HCT116 (cell line): ENCODE measurements around the gene OPCML. TPM values are rescaled to one million over a fixed set of nuclear protein-coding genes. Genes with fewer than 3 reads are reported as not detected.

Experiments used
- ATAC-seq: fragments of 200-7000 bp; cut with Tn5 transposase; 2 replicates; pipeline ENCODE4 v1.9.1; 2020; ENCODE audit warnings: mild to moderate bottlenecking, moderate library complexity
- BruUV-seq: library from RNA; stranded (reverse); fragments of 400-500 nt; replicated peaks from 2 replicates; lab custom pipeline; 2021; lab: Mats Ljungman, UMichigan
- CTCF ChIA-PET: fragments of 300-600 bp; sonication (Branson Sonifier 250); formaldehyde crosslinking; loops from one replicate; lab custom pipeline; 2021; ENCODE audit warnings: antibody characterized with exemption; lab: Charles Lee
- POLR2A ChIA-PET: fragments of 300-600, 350-600 bp; sonication (Branson Sonifier 250); formaldehyde crosslinking; loops from one replicate; lab custom pipeline; 2021; ENCODE audit warnings: antibody characterized with exemption; lab: Charles Lee
- RAD21 ChIA-PET, 2 experiments: fragments of 300-600 bp; sonication (Branson Sonifier 250); formaldehyde crosslinking; loops; one replicate each; lab custom pipeline; 2023; ENCODE audit warnings: low total read pairs in 2 of 2; ENCODE audit not compliant: uncharacterized antibody in 2 of 2, unreplicated experiment in 2 of 2, low non-redundant PET in 1 of 2; lab: Charles Lee
- DNase-seq: peaks from one replicate; pipeline ENCODE4 v3.0.0-alpha.2; 2010; ENCODE audit warnings: low read depth, low spot score
- H2AFZ ChIP-seq: fragments of 200-600 bp; shearing (Covaris generic), sonication (generic); 2 replicates; pipeline ENCODE4 v1.6.1; 2017; ENCODE audit warnings: low read depth, mixed run types, mixed read lengths, antibody characterized with exemption, low read length; ENCODE audit not compliant: poor library complexity, severe bottlenecking
- H3K27ac ChIP-seq: 2 replicates; pipeline ENCODE4 v1.5.1; 2012; ENCODE audit warnings: low read depth, low read length
- H3K27me3 ChIP-seq: fragments of 200-600 bp; sonication (generic); 2 replicates; pipeline ENCODE4 v1.6.1; 2016; ENCODE audit warnings: mixed run types, low read length, mixed read lengths; ENCODE audit not compliant: insufficient read depth
- H3K36me3 ChIP-seq, 2 experiments: fragments of 200-500 bp in 1 of 2; fragments of 200-600 bp in 1 of 2; sonication (Bioruptor generic) in 1 of 2; sonication (generic) in 1 of 2; 2 replicates each; pipeline versions ENCODE4 v1.5.1 to v1.6.1; 2014 to 2016; ENCODE audit warnings: low read length in 2 of 2, inconsistent platforms in 1 of 2, mixed read lengths in 1 of 2, mixed run types in 1 of 2; ENCODE audit not compliant: insufficient read depth in 2 of 2, control insufficient read depth in 1 of 2
- H3K4me1 ChIP-seq, 2 experiments: fragments of 200-600 bp in 1 of 2; sonication (generic) in 1 of 2; 2 replicates each; pipeline versions ENCODE4 v1.5.1 to v1.6.1; 2012 to 2017; ENCODE audit warnings: low read length in 2 of 2, inconsistent platforms in 1 of 2, mild to moderate bottlenecking in 1 of 2, mixed read lengths in 1 of 2, mixed run types in 1 of 2, moderate library complexity in 1 of 2; ENCODE audit not compliant: insufficient read depth in 2 of 2, control insufficient read depth in 1 of 2
- H3K4me2 ChIP-seq: fragments of 200-600 bp; sonication (generic); 2 replicates; pipeline ENCODE4 v1.6.1; 2017; ENCODE audit warnings: mixed run types, low read length, mixed read lengths
- H3K4me3 ChIP-seq, 2 experiments: fragments of 200-600 bp in 1 of 2; sonication (generic) in 1 of 2; replicated peaks in 1 of 2; 2 replicates each; pipeline ENCODE4 v1.5.1; 2011 to 2016; ENCODE audit warnings: low read length in 2 of 2, control low read depth in 1 of 2, low read depth in 1 of 2, mild to moderate bottlenecking in 1 of 2, mixed read lengths in 1 of 2, mixed run types in 1 of 2
- H3K79me2 ChIP-seq: fragments of 200-600 bp; sonication (generic); 2 replicates; pipeline ENCODE4 v1.6.1; 2017; ENCODE audit warnings: mild to moderate bottlenecking, mixed run types, low read length, moderate library complexity, mixed read lengths; ENCODE audit not compliant: insufficient read depth
- H3K9ac ChIP-seq: fragments of 200-600 bp; sonication (generic); 2 replicates; pipeline ENCODE4 v1.6.1; 2016; ENCODE audit warnings: low read length, mixed read lengths
- H3K9me2 ChIP-seq: fragments of 200-600 bp; sonication (generic), shearing (Covaris generic); 2 replicates; pipeline ENCODE4 v1.6.1; 2017; ENCODE audit warnings: mixed run types, mild to moderate bottlenecking, moderate library complexity; ENCODE audit not compliant: insufficient read depth
- H3K9me3 ChIP-seq, 2 experiments: fragments of 200-500 bp in 1 of 2; fragments of 200-600 bp in 1 of 2; sonication (Bioruptor generic) in 1 of 2; sonication (generic) in 1 of 2; 2 replicates each; pipeline ENCODE4 v1.6.1; 2014 to 2017; ENCODE audit warnings: low read length in 2 of 2, mixed read lengths in 2 of 2, inconsistent platforms in 1 of 2, low read depth in 1 of 2, mild to moderate bottlenecking in 1 of 2, mixed run types in 1 of 2, moderate library complexity in 1 of 2; ENCODE audit not compliant: control insufficient read depth in 1 of 2, insufficient read depth in 1 of 2
- H4K20me1 ChIP-seq: fragments of 200-600 bp; sonication (generic), shearing (Covaris generic); 2 replicates; pipeline ENCODE4 v1.6.1; 2017; ENCODE audit warnings: mixed run types, mild to moderate bottlenecking, moderate library complexity; ENCODE audit not compliant: insufficient read depth
- ATF3 ChIP-seq: IDR thresholded peaks from 2 replicates; pipeline ENCODE4 v1.6.1; 2012
- CBX3 ChIP-seq: IDR thresholded peaks from 2 replicates; pipeline ENCODE4 v1.6.1; 2012; ENCODE audit warnings: low read depth
- CEBPB ChIP-seq: IDR thresholded peaks from 2 replicates; pipeline ENCODE4 v1.6.1; 2012; ENCODE audit warnings: low read depth
- CTCF ChIP-seq, 3 experiments: fragments of 200-600 bp in 1 of 3; sonication (generic) in 1 of 3; IDR thresholded peaks in 2 of 3; conservative IDR thresholded peaks in 1 of 3; 2 replicates each; pipeline ENCODE4 v1.5.1; 2012 to 2017; ENCODE audit warnings: low read depth in 2 of 3, low read length in 2 of 3, antibody characterized with exemption in 1 of 3, borderline replicate concordance in 1 of 3, control low read depth in 1 of 3, mild to moderate bottlenecking in 1 of 3, mixed read lengths in 1 of 3, mixed run types in 1 of 3, moderate library complexity in 1 of 3; ENCODE audit not compliant: insufficient read depth in 1 of 3
- EGR1 ChIP-seq: IDR thresholded peaks from 2 replicates; pipeline ENCODE4 v1.6.1; 2012; ENCODE audit warnings: low read depth
- ELF1 ChIP-seq: IDR thresholded peaks from 2 replicates; pipeline ENCODE4 v1.6.1; 2012; ENCODE audit warnings: low read depth, borderline replicate concordance
- EZH2 ChIP-seq: fragments of 200-600 bp; sonication (generic); IDR thresholded peaks from 2 replicates; pipeline ENCODE4 v1.6.1; 2017; ENCODE audit warnings: antibody characterized with exemption, mixed run types
- EZH2phosphoT487 ChIP-seq: fragments of 200-600 bp; IDR thresholded peaks from 2 replicates; pipeline ENCODE4 v1.6.1; 2018; ENCODE audit warnings: antibody characterized with exemption, borderline replicate concordance
- FOSL1 ChIP-seq: IDR thresholded peaks from 2 replicates; pipeline ENCODE4 v1.6.1; 2012; ENCODE audit warnings: low read depth
- JUND ChIP-seq: IDR thresholded peaks from 2 replicates; pipeline ENCODE4 v1.6.1; 2012
- MAX ChIP-seq: IDR thresholded peaks from 2 replicates; pipeline ENCODE4 v1.6.1; 2012
- POLR2AphosphoS5 ChIP-seq: IDR thresholded peaks from 2 replicates; pipeline ENCODE4 v1.6.1; 2011; ENCODE audit warnings: mild to moderate bottlenecking, low read depth, low read length, moderate library complexity
- SIN3A ChIP-seq: IDR thresholded peaks from 2 replicates; pipeline ENCODE4 v1.6.1; 2012; ENCODE audit warnings: low read depth
- SRF ChIP-seq: IDR thresholded peaks from 2 replicates; pipeline ENCODE4 v1.6.1; 2012; ENCODE audit warnings: low read depth
- YY1 ChIP-seq: IDR thresholded peaks from 2 replicates; pipeline ENCODE4 v1.6.1; 2011; ENCODE audit warnings: low read length, low read depth, moderate library complexity, mild to moderate bottlenecking; ENCODE audit not compliant: insufficient replicate concordance; ENCODE audit errors: extremely low read depth
- ZBTB33 ChIP-seq: IDR thresholded peaks from 2 replicates; pipeline ENCODE4 v1.6.1; 2011; ENCODE audit warnings: mild to moderate bottlenecking, low read length, moderate library complexity; ENCODE audit not compliant: insufficient replicate concordance; ENCODE audit errors: extremely low read depth
- ZFX ChIP-seq: fragments of 450-650 bp; IDR thresholded peaks from 2 replicates; pipeline ENCODE4 v1.6.1; 2017
- intact Hi-C: fragments of 100-400 bp; cut with micrococcal nuclease; formaldehyde crosslinking; loops from 2 replicates; pipeline ENCODE4 v1.10.0; 2022
- total RNA-seq: library from RNA; stranded (reverse); gene quantifications from one replicate; pipeline ENCODE4 v1.2.1, GENCODE V29; 2021; ENCODE audit not compliant: unreplicated experiment

Gene OPCML
- total RNA-seq, 1 experiment from 2014 or later = not detected

GRCh38 chr11:133173810-133174412 lies 358.4 kb downstream of the OPCML start:
- Histone ChIP-seq H3K9ac (no peak overlapping the region), H3K27me3 (no peaks in the 10 kb centered on the region), H3K9me2 (no peaks in the 10 kb centered on the region), H3K27ac (no peak overlapping the region), H3K9me3 (peaks cover 11 to 23% of the 10 kb centered on the region in 2 experiments; a peak in 2 of 4 replicates), H3K4me1 (no peaks in the 10 kb centered on the region), H3K4me3 (no peak overlapping the region), H3K4me2 (no peak overlapping the region), H3K36me3 (no peaks in the 10 kb centered on the region), H3K79me2 (no peaks in the 10 kb centered on the region), H2AFZ (no peak overlapping the region), H4K20me1 (no peaks in the 10 kb centered on the region)
- POLR2A ChIA-PET = no interaction called here
- TF ChIP-seq EZH2 (no peak), YY1 (no peak), CEBPB (no peak), ZFX (no peak), ELF1 (no peak), EZH2phosphoT487 (no peak), SIN3A (no peak), SRF (no peak), POLR2AphosphoS5 (no peak), FOSL1 (no peak), CTCF (IDR thresholded peaks at IDR 0.05 in 2 of 3, conservative IDR thresholded peaks at IDR 0.05 in 1 of 3; ENCODE audit: borderline replicate concordance in 1 of 3, insufficient read depth in 1 of 3, low read depth in 2 of 3, low read length in 2 of 3) (no peak), CBX3 (no peak), MAX (no peak), EGR1 (no peak), ATF3 (no peak), ZBTB33 (no peak), JUND (no peak)
- BruUV-seq = no TSS peak
- CTCF ChIA-PET = no interaction called here
- intact Hi-C loops = no loop called here
- RAD21 ChIA-PET = no interaction called here
- DNase-seq (no peak), ATAC-seq (no peak)
